H1 (cell line): ENCODE measurements around the gene CUX1. TPM values are rescaled to one million over a fixed set of nuclear protein-coding genes. Genes with fewer than 3 reads are reported as not detected.

Source experiments
- CEBPB ChIP-seq: IDR thresholded peaks from 2 replicates; pipeline ENCODE4 v1.6.1; 2012; ENCODE audit warnings: low read depth, low read length
- CHD1 ChIP-seq: IDR thresholded peaks from 2 replicates; pipeline ENCODE4 v1.6.1; 2012; ENCODE audit warnings: low read depth, low read length, improper control_type of control experiment
- RNF2 ChIP-seq: fragments of 200-900, 300-1000 bp; sonication (generic); IDR thresholded peaks from 2 replicates; pipeline ENCODE4 v1.7.1; 2016; ENCODE audit warnings: borderline replicate concordance, low read depth, mild to moderate bottlenecking, antibody characterized with exemption, low read length; ENCODE audit not compliant: poor library complexity, severe bottlenecking; ENCODE audit errors: missing control alignments
- SRF ChIP-seq: IDR thresholded peaks from 2 replicates; pipeline ENCODE4 v1.6.1; 2011; ENCODE audit warnings: mild to moderate bottlenecking, low read depth, low read length, moderate library complexity
- TBP ChIP-seq: IDR thresholded peaks from 2 replicates; pipeline ENCODE4 v1.6.1; 2011; ENCODE audit warnings: low read depth, low read length, improper control_type of control experiment
- ZNF274 ChIP-seq: IDR thresholded peaks from 2 replicates; pipeline ENCODE4 v1.7.0; 2012; ENCODE audit warnings: low read length, borderline replicate concordance; ENCODE audit errors: extremely low read depth
- polyA plus RNA-seq, 7 experiments: library from polyadenylated mRNA; depleted of rRNA in 3 of 7; stranded (reverse) in 5 of 7; unstranded in 2 of 7; fragments of >200 nt in 5 of 7; fragments of 200-250 nt in 2 of 7; gene quantifications; 1 replicate in 5 of 7; 2 replicates in 1 of 7; 4 replicates in 1 of 7; pipeline versions ENCODE4 v1.2.1 to v1.2.3, GENCODE V29; 2011 to 2013; ENCODE audit warnings: missing spikeins in 2 of 7, mixed read lengths in 2 of 7
- total RNA-seq: library from RNA; stranded (reverse); fragmentation: NEBNext Ultra II Directional; extraction: Animal tissue kit (Norgen Biotek cat#: 25700); gene quantifications from 2 replicates; pipeline ENCODE4 v1.2.1, GENCODE V29; 2021
- TF ChIP-seq, protein P1 (sequence below): fragments of 300-600 bp; sonication (generic); IDR thresholded peaks from 2 replicates; pipeline ENCODE4 v1.7.1; 2012; ENCODE audit warnings: low read length, moderate library complexity, mild to moderate bottlenecking, inconsistent platforms; ENCODE audit not compliant: insufficient replicate concordance

Gene CUX1
- total and polyA plus RNA-seq, 2 of the 8 experiments (the other 6 are each of a cell fraction or from before 2014, with no cell fraction given) = 21.6 to 65.9 TPM

GRCh38 chr7:101977249-101977648 lies 159.8 kb downstream of the CUX1 start (continued):
- TF ChIP-seq, protein P1, sequence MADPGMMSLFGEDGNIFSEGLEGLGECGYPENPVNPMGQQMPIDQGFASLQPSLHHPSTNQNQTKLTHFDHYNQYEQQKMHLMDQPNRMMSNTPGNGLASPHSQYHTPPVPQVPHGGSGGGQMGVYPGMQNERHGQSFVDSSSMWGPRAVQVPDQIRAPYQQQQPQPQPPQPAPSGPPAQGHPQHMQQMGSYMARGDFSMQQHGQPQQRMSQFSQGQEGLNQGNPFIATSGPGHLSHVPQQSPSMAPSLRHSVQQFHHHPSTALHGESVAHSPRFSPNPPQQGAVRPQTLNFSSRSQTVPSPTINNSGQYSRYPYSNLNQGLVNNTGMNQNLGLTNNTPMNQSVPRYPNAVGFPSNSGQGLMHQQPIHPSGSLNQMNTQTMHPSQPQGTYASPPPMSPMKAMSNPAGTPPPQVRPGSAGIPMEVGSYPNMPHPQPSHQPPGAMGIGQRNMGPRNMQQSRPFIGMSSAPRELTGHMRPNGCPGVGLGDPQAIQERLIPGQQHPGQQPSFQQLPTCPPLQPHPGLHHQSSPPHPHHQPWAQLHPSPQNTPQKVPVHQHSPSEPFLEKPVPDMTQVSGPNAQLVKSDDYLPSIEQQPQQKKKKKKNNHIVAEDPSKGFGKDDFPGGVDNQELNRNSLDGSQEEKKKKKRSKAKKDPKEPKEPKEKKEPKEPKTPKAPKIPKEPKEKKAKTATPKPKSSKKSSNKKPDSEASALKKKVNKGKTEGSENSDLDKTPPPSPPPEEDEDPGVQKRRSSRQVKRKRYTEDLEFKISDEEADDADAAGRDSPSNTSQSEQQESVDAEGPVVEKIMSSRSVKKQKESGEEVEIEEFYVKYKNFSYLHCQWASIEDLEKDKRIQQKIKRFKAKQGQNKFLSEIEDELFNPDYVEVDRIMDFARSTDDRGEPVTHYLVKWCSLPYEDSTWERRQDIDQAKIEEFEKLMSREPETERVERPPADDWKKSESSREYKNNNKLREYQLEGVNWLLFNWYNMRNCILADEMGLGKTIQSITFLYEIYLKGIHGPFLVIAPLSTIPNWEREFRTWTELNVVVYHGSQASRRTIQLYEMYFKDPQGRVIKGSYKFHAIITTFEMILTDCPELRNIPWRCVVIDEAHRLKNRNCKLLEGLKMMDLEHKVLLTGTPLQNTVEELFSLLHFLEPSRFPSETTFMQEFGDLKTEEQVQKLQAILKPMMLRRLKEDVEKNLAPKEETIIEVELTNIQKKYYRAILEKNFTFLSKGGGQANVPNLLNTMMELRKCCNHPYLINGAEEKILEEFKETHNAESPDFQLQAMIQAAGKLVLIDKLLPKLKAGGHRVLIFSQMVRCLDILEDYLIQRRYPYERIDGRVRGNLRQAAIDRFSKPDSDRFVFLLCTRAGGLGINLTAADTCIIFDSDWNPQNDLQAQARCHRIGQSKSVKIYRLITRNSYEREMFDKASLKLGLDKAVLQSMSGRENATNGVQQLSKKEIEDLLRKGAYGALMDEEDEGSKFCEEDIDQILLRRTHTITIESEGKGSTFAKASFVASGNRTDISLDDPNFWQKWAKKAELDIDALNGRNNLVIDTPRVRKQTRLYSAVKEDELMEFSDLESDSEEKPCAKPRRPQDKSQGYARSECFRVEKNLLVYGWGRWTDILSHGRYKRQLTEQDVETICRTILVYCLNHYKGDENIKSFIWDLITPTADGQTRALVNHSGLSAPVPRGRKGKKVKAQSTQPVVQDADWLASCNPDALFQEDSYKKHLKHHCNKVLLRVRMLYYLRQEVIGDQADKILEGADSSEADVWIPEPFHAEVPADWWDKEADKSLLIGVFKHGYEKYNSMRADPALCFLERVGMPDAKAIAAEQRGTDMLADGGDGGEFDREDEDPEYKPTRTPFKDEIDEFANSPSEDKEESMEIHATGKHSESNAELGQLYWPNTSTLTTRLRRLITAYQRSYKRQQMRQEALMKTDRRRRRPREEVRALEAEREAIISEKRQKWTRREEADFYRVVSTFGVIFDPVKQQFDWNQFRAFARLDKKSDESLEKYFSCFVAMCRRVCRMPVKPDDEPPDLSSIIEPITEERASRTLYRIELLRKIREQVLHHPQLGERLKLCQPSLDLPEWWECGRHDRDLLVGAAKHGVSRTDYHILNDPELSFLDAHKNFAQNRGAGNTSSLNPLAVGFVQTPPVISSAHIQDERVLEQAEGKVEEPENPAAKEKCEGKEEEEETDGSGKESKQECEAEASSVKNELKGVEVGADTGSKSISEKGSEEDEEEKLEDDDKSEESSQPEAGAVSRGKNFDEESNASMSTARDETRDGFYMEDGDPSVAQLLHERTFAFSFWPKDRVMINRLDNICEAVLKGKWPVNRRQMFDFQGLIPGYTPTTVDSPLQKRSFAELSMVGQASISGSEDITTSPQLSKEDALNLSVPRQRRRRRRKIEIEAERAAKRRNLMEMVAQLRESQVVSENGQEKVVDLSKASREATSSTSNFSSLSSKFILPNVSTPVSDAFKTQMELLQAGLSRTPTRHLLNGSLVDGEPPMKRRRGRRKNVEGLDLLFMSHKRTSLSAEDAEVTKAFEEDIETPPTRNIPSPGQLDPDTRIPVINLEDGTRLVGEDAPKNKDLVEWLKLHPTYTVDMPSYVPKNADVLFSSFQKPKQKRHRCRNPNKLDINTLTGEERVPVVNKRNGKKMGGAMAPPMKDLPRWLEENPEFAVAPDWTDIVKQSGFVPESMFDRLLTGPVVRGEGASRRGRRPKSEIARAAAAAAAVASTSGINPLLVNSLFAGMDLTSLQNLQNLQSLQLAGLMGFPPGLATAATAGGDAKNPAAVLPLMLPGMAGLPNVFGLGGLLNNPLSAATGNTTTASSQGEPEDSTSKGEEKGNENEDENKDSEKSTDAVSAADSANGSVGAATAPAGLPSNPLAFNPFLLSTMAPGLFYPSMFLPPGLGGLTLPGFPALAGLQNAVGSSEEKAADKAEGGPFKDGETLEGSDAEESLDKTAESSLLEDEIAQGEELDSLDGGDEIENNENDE = no peak
- TF ChIP-seq CEBPB (no peak), TBP (no peak), ZNF274 (no peak), SRF (no peak), CHD1 (no peak), RNF2 (no peak)
